GM12874 (cell line): ENCODE results near the gene FOXJ3.

Experiments
- TF ChIP-seq, protein P1 (sequence below): IDR thresholded peaks from 2 replicates; pipeline ENCODE4 v1.5.1; 2011; ENCODE audit warnings: low read depth, mild to moderate bottlenecking, control low read depth, low read length, moderate library complexity; ENCODE audit not compliant: insufficient read depth

The FOXJ3 gene

DNA sequence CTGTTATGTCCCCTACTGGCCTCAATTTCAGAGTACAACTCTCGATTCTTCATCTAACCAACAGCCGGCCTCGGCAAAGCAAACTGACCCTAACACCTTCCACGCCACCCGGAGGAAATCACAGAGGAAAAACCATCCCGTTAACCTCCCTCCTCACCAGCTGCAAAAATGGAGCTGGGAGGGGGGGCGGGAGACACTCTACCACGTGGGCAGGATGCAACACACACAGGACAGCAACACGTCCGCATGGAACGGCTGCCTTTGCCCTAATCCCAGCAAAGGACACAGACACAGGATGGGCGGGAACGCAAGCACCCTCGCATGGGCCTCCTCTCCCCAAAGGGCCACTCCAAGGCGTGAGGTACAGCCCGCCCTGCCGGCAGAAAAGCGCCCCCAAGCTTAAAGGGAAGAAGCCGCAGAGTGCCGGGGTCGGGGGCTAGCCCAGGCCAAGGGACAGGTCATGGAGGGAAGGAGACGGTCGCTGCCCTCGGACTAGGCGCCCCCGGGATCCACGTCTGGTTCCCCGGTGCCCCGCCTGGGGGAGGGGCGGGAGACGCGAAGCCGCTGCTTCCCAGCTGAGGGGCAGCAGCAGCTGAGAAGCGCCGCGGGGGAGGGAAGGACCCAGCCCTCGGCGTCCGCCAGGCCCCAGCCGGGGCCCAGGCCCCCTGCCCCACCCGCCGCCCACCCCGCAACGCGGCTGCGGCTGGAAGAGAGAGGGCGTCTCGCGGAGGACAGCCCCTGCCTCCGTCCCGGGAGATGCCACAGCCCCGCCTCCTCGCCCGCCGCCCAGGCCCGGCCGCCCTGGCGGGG is 590 bp downstream of the FOXJ3 start:
- TF ChIP-seq, protein P1, sequence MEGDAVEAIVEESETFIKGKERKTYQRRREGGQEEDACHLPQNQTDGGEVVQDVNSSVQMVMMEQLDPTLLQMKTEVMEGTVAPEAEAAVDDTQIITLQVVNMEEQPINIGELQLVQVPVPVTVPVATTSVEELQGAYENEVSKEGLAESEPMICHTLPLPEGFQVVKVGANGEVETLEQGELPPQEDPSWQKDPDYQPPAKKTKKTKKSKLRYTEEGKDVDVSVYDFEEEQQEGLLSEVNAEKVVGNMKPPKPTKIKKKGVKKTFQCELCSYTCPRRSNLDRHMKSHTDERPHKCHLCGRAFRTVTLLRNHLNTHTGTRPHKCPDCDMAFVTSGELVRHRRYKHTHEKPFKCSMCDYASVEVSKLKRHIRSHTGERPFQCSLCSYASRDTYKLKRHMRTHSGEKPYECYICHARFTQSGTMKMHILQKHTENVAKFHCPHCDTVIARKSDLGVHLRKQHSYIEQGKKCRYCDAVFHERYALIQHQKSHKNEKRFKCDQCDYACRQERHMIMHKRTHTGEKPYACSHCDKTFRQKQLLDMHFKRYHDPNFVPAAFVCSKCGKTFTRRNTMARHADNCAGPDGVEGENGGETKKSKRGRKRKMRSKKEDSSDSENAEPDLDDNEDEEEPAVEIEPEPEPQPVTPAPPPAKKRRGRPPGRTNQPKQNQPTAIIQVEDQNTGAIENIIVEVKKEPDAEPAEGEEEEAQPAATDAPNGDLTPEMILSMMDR: no peak

DNA sequence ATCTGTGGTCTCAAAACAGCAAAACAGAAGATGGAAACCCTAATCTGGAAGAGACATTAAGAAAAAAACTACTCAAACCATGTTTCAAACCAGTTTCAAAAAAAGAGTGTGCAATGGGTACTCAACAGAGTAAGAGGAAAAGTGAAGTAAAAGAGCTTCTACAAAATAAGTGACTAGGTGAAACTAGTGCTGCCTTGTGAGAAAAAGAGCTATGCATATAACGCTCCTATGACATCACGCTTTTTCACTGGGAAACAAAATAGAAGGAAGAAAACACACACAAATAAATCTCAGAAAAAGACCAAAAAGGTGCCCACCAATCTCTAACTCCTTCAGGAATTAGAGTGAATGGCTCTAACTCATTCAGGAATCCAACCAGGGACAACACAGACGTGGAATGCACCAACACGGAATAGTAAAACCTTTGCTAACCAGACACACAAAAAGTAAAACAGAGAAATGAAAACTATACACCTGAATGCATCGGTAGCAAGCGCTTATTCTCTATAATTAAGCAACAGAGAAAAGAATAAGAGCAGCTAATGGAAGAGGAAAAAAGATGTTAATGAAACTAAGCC is 1.3 kb downstream of the FOXJ3 start:
- TF ChIP-seq, protein P1: no peak

DNA sequence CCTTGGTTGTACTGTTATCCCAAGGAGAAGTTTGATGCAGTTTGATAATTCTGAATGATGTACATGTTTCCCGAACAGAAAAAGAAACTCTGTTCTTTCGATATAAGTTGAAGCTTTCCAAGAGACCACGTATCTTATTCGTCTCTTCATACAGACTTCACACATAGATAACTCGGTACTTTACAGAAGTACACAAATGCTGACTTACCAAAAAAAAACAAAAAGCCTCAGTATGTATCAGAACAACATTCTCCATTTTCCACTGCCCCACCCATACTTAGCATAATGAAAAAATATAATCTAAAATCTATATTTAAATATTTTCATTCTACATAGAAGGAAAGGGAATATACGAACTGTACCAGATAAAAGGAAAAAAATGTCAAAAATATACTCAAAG is 2.2 kb downstream of the FOXJ3 start:
- TF ChIP-seq, protein P1: no peak

DNA sequence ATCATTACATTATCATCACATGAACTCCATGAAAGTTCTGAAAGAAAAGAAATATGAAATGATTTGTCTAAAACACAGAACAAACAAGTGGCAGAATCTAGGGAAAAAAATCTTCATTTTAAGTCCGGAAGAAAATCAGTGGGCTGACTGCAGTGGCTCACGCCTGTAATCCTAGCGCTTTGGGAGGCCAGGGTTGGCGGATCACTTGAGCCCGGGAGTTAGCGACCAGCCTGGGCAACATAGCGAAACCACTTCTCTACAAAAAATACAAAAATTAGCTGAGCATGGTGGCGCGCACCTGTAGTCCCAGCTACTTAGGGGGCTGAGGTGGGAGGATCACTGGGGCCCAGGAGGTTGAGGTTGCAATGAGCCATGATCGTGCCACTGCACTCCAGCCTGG is 4.8 kb downstream of the FOXJ3 start:
- TF ChIP-seq, protein P1: no peak

DNA sequence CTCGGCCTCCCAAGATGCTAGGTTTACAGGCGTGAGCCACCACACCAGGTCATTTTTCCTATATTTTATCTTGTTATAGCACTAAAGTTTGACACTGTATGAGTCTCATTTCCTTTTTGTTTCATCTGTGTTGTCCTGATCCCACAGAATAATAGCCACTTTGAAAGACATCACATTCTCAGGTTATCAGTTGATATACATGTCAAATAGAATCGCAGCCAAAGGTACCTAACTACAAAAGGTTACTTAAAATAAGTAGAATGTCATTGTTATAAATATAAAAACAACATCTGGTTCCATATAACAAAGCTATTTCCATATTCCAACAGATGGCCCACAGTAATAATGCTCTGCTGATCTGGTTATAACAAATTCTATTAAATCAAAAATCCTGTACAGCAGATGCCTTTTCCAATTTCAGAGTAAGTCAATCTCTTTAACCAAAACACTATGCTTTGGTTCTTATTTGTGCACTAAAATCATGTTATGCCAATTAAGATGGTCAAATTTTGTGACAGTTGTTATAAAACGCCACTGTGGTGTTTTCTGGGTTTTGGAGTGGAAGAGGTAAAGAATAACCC is 6.0 kb downstream of the FOXJ3 start:
- TF ChIP-seq, protein P1: no peak

DNA sequence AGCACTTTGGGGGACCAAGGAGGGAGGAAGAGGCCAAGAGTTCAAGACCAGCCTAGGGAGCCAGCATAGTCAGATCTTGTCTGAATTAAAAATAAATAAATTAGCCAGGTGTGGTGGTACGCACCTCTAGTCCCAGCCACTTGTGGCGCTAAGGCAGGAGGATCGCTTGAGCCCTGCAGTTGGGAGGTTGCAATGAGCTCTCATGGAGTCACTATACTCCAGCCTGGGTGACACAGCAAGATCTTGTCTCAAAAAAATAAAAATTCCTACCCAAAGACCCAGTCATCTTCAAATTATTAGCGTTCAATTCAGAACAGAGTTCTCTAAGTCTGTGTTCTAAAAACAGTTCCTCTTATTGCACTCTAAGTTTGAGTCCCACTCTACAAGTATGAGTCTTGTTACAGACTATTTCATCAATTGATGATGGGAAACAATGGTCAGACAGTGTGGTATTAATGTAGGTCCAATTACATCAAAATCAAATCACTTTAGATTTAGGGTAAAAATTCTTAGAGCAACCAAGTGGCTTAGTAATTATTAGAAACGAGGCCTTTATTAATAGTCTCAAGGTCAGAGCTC is 6.9 kb downstream of the FOXJ3 start:
- TF ChIP-seq, protein P1: no peak

DNA sequence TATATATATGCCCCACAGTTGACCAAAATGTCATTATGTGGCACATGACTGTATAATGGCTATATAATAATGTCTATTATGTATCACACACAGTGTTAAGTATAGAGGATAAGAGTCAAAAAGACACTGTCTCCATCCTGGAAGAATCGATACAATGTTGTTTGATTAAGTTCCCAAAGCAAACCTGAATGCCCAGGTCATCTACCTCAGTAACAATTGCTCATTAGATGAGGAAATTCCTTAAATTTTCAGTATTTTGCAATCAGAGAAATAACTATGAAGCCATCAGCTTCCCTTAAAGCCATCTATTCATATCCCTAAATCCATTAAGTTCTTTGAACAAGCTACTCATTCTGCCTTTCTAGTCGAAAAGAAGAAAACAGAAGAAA is 10.0 kb downstream of the FOXJ3 start:
- TF ChIP-seq, protein P1: no peak
